HEK293 (cell line): ENCODE data around the gene INPP5F.

Experiments
- BCL11B ChIP-seq: fragments of 450-650 bp; formaldehyde crosslinking; IDR thresholded peaks from 2 replicates; pipeline ENCODE4 v1.5.1; 2016; ENCODE audit warnings: low read depth, missing biosample characterization, missing genetic modification characterization
- GFI1B ChIP-seq: fragments of 450-650 bp; formaldehyde crosslinking; IDR thresholded peaks from 2 replicates; pipeline ENCODE4 v1.5.1; 2016; ENCODE audit warnings: missing biosample characterization, missing genetic modification characterization
- GLI2 ChIP-seq: fragments of 450-650 bp; formaldehyde crosslinking; IDR thresholded peaks from 2 replicates; pipeline ENCODE4; 2017; ENCODE audit warnings: missing biosample characterization, missing genetic modification characterization, low read depth, borderline replicate concordance
- GLIS1 ChIP-seq: fragments of 450-650 bp; formaldehyde crosslinking; IDR thresholded peaks from 2 replicates; pipeline ENCODE4 v1.5.1; 2016; ENCODE audit warnings: missing biosample characterization, missing genetic modification characterization
- GLIS2 ChIP-seq: fragments of 450-650 bp; formaldehyde crosslinking; IDR thresholded peaks from 2 replicates; pipeline ENCODE4 v1.5.1; 2016; ENCODE audit warnings: missing biosample characterization, missing genetic modification characterization
- KLF8 ChIP-seq: fragments of 450-650 bp; formaldehyde crosslinking; IDR thresholded peaks from 2 replicates; pipeline ENCODE4 v1.5.1; 2016; ENCODE audit warnings: missing biosample characterization, missing genetic modification characterization
- OVOL3 ChIP-seq: fragments of 450-650 bp; formaldehyde crosslinking; IDR thresholded peaks from 2 replicates; pipeline ENCODE4 v1.5.1; 2016; ENCODE audit warnings: missing biosample characterization, missing genetic modification characterization
- PRDM6 ChIP-seq: fragments of 450-650 bp; formaldehyde crosslinking; IDR thresholded peaks from 2 replicates; pipeline ENCODE4 v1.5.1; 2017; ENCODE audit warnings: missing biosample characterization, missing genetic modification characterization
- SP2 ChIP-seq: fragments of 450-650 bp; formaldehyde crosslinking; IDR thresholded peaks from 2 replicates; pipeline ENCODE4 v1.5.1; 2016; ENCODE audit warnings: missing biosample characterization, missing genetic modification characterization
- TRIM28 ChIP-seq: IDR thresholded peaks from 2 replicates; pipeline ENCODE4 v1.6.1; 2011; ENCODE audit warnings: low read length, control low read depth, borderline replicate concordance
- WT1 ChIP-seq: fragments of 450-650 bp; formaldehyde crosslinking; IDR thresholded peaks from 2 replicates; pipeline ENCODE4 v1.5.1; 2016; ENCODE audit warnings: missing biosample characterization, missing genetic modification characterization
- ZBTB11 ChIP-seq: fragments of 450-650 bp; formaldehyde crosslinking; conservative IDR thresholded peaks from 2 replicates; pipeline ENCODE4 v1.5.1; 2016; ENCODE audit warnings: low read depth, missing biosample characterization, missing genetic modification characterization
- ZBTB20 ChIP-seq: fragments of 450-650 bp; formaldehyde crosslinking; IDR thresholded peaks from 2 replicates; pipeline ENCODE4 v1.5.1; 2016; ENCODE audit warnings: missing biosample characterization, missing genetic modification characterization
- ZNF132 ChIP-seq: fragments of 450-650 bp; formaldehyde crosslinking; IDR thresholded peaks from 2 replicates; pipeline ENCODE4 v1.5.1; 2017; ENCODE audit warnings: missing biosample characterization, missing genetic modification characterization, borderline replicate concordance
- ZNF140 ChIP-seq: fragments of 450-650 bp; formaldehyde crosslinking; IDR thresholded peaks from 2 replicates; pipeline ENCODE4 v1.5.1; 2016; ENCODE audit warnings: missing biosample characterization, missing genetic modification characterization
- ZNF146 ChIP-seq: fragments of 450-650 bp; formaldehyde crosslinking; IDR thresholded peaks from 2 replicates; pipeline ENCODE4 v1.5.1; 2016; ENCODE audit warnings: missing biosample characterization, missing genetic modification characterization
- ZNF16 ChIP-seq: fragments of 450-650 bp; formaldehyde crosslinking; IDR thresholded peaks from 2 replicates; pipeline ENCODE4 v1.5.1; 2016; ENCODE audit warnings: low read depth, missing biosample characterization, missing genetic modification characterization
- ZNF175 ChIP-seq: fragments of 450-650 bp; formaldehyde crosslinking; IDR thresholded peaks from 2 replicates; pipeline ENCODE4 v1.5.1; 2016; ENCODE audit warnings: missing biosample characterization, missing genetic modification characterization
- ZNF2 ChIP-seq: fragments of 450-650 bp; formaldehyde crosslinking; IDR thresholded peaks from 2 replicates; pipeline ENCODE4 v1.5.1; 2016; ENCODE audit warnings: missing biosample characterization, missing genetic modification characterization
- ZNF23 ChIP-seq: fragments of 450-650 bp; formaldehyde crosslinking; IDR thresholded peaks from 2 replicates; pipeline ENCODE4 v1.5.1; 2016; ENCODE audit warnings: missing biosample characterization, missing genetic modification characterization, borderline replicate concordance
- ZNF335 ChIP-seq: fragments of 450-650 bp; formaldehyde crosslinking; conservative IDR thresholded peaks from 2 replicates; pipeline ENCODE4 v1.5.1; 2016; ENCODE audit warnings: missing biosample characterization, missing genetic modification characterization
- ZNF394 ChIP-seq: fragments of 450-650 bp; formaldehyde crosslinking; IDR thresholded peaks from 2 replicates; pipeline ENCODE4 v1.5.1; 2016; ENCODE audit warnings: missing biosample characterization, missing genetic modification characterization, mild to moderate bottlenecking, moderate library complexity, borderline replicate concordance
- ZNF423 ChIP-seq: fragments of 450-650 bp; formaldehyde crosslinking; IDR thresholded peaks from 2 replicates; pipeline ENCODE4 v1.5.1; 2016; ENCODE audit warnings: missing biosample characterization, missing genetic modification characterization
- ZNF449 ChIP-seq: fragments of 450-650 bp; formaldehyde crosslinking; IDR thresholded peaks from 2 replicates; pipeline ENCODE4 v1.5.1; 2017; ENCODE audit warnings: missing biosample characterization, mild to moderate bottlenecking, missing genetic modification characterization, moderate library complexity
- ZNF518A ChIP-seq: fragments of 450-650 bp; formaldehyde crosslinking; conservative IDR thresholded peaks from 2 replicates; pipeline ENCODE4 v1.5.1; 2016; ENCODE audit warnings: low read depth, missing biosample characterization, missing genetic modification characterization
- ZNF626 ChIP-seq: fragments of 450-650 bp; sonication (Bioruptor Pico); formaldehyde crosslinking; IDR thresholded peaks from 2 replicates; pipeline ENCODE4 v1.5.1; 2018; ENCODE audit warnings: missing biosample characterization, missing genetic modification characterization, inconsistent platforms
- ZNF658 ChIP-seq: fragments of 450-650 bp; formaldehyde crosslinking; IDR thresholded peaks from 2 replicates; pipeline ENCODE4; 2016; ENCODE audit warnings: missing biosample characterization, missing genetic modification characterization
- ZNF76 ChIP-seq: fragments of 450-650 bp; formaldehyde crosslinking; IDR thresholded peaks from 2 replicates; pipeline ENCODE4; 2016; ENCODE audit warnings: low read depth, missing biosample characterization, missing genetic modification characterization, borderline replicate concordance
- ZNF785 ChIP-seq: fragments of 450-650 bp; formaldehyde crosslinking; IDR thresholded peaks from 2 replicates; pipeline ENCODE4 v1.5.1; 2016; ENCODE audit warnings: missing biosample characterization, missing genetic modification characterization

Gene INPP5F

GRCh38 chr10:119872860-119873681 is 147.2 kb downstream of the INPP5F start (continued):
- TF ChIP-seq ZBTB11 (tag by site-specific recombination) (no peak; the same call in 1 of the 2 replicates), SP2 (peak; percentile 45), ZNF449 (tag by site-specific recombination) (no peak), OVOL3 (tag by site-specific recombination) (no peak), ZNF423 (tag by site-specific recombination) (no peak), ZNF626 (tag by site-specific recombination) (peak; percentile 67; the same call in 1 of the 2 replicates), ZNF175 (tag by site-specific recombination) (no peak), ZNF394 (tag by site-specific recombination) (no peak), ZNF2 (tag by site-specific recombination) (no peak), GLIS1 (peak; percentile 66), ZNF335 (tag by site-specific recombination) (peak; percentile 70), GLIS2 (tag by site-specific recombination) (peak; percentile 74), WT1 (no peak), GFI1B (tag by site-specific recombination) (no peak), ZNF785 (tag by site-specific recombination) (no peak), ZNF146 (no peak), KLF8 (tag by site-specific recombination) (peak; percentile 45; the same call in 1 of the 2 replicates), ZNF140 (no peak), TRIM28 (no peak), ZNF16 (tag by site-specific recombination) (no peak), ZNF76 (tag by site-specific recombination) (peak; percentile 28; the same call in 1 of the 2 replicates), ZNF132 (tag by site-specific recombination) (no peak), ZNF658 (tag by site-specific recombination) (no peak), ZNF23 (tag by site-specific recombination) (no peak), ZBTB20 (peak; percentile 85; the same call in 1 of the 2 replicates), GLI2 (tag by site-specific recombination) (no peak), BCL11B (tag by site-specific recombination) (no peak), ZNF518A (tag by site-specific recombination) (no peak), PRDM6 (tag by site-specific recombination) (no peak)
